NCI-H2107 treated with DMSO at 0.1 percent for 48 hours (cell line): ENCODE measurements around the gene CRIM1.

Source experiments
- DNase-seq: peaks from one replicate; lab custom pipeline; 2025; ENCODE audit not compliant: unreplicated experiment; lab: John Stamatoyannopoulos, UW

CRIM1 gene

GRCh38 chr2:36544638-36545338 is 189.2 kb downstream of the CRIM1 start:
- no peak for DNase-seq

DNA sequence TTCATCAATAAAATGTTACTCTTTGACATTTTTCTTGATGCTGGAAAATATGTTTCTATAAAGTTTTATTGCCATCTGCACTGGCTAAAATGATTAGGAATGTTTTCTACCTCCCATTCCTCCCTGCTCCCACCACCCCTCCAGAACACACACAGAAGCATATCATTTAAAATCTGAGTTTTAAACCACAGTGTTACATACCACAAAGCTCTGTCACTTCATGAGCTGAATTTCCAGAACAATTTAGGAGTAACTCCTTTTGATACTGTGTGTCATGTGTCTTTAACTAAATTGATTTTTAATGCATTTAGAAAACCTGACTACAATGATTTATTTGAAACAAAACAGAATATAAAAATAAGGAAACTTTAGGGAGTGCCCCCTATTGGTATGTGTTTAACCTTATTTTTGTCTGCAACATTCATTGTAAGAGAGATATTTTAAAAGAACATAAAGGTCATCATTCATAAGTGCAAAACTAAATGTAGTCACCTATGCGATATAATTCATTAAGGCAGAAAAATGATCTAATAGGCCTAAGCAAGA is 190.4 kb downstream of the CRIM1 start:
- DNase-seq: no peak

GRCh38 chr2:36547906-36548305 is 192.3 kb downstream of the CRIM1 start:
- no peak for DNase-seq

- no peak for DNase-seq
These were observed 193.6 kb downstream of the CRIM1 start for GRCh38 chr2:36549165-36549574.

DNA sequence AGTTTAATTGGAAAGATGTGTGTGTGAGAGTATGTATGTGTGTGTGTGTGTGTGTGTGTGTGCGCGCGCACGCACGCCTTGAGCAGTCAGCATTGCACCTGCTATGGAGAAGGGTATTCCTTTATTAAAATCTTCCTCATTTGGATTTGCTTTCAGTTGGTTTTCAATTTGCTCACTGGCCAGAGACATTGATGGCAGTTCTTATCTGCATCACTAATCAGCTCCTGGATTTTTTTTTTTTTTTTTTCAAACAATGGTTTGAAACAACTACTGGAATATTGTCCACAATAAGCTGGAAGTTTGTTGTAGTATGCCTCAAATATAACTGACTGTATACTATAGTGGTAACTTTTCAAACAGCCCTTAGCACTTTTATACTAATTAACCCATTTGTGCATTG is 194.4 kb downstream of the CRIM1 start:
- DNase-seq: no peak

GRCh38 chr2:36553683-36554082 is 198.1 kb downstream of the CRIM1 start:
- no peak for DNase-seq

- DNase-seq: no peak
These were observed 199.0 kb downstream of the CRIM1 start for GRCh38 chr2:36554531-36554930.

DNA sequence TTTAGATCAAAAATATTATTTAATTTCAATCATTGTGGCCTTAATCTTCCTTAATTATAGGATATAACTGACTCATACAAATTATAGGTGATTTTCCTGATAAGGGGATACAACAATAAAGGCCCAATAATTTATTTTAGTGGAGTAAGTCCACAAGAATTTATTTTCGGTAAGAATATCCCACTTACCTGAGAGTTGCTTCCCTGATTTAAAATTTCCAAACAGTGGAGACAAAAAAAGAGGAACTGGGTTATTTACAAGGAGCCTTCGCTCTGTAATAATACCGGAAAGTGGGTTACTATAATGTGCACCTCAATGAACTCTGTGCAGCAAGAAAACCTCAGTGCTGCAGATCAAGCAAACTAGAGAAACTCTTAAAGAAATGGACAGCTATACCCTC is 200.2 kb downstream of the CRIM1 start:
- no peak for DNase-seq

DNA sequence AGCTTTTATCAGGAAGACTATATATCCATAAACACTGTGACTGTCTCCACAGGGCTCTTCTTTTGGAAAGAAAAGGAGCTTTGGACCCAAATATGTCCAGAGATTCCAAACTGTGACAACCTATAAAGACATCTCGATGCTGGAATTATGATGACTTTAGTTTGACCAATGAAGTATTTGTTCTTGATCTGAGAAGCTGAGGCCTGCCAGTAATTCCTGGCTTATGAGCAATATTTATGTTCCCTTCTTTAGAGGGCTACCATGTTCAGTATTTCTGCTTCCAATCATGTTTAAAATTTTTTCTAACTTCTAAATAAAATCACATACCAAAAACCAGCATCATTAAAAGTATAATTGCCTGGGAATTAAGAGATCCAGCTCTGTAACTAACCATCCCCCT is 201.3 kb downstream of the CRIM1 start:
- DNase-seq: no peak

GRCh38 chr2:36559221-36559942 is 203.8 kb downstream of the CRIM1 start:
- DNase-seq: no peak

DNA sequence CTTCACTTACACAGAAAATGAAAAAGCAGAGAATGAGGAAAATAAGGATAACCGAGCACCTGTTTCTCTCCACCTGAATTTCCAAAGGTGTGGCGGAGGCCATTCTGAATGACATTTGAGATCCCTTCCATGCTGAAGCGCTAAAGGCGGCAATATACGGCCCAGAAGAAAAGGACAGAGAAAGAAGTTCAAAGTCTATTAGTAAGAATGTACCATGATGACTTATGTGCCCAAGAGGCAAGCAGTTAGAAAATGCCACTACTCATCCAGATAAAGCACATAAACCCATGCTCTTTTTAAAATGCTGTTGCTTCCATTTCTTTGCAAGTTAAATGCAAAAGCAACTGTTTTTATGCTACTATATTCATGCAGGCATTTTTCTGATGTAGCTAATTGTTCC is 205.1 kb downstream of the CRIM1 start:
- DNase-seq: no peak

- no peak for DNase-seq
These were observed 205.8 kb downstream of the CRIM1 start for GRCh38 chr2:36561237-36561944.

- DNase-seq: no peak
These were observed 206.7 kb downstream of the CRIM1 start for GRCh38 chr2:36562240-36562639.

DNA sequence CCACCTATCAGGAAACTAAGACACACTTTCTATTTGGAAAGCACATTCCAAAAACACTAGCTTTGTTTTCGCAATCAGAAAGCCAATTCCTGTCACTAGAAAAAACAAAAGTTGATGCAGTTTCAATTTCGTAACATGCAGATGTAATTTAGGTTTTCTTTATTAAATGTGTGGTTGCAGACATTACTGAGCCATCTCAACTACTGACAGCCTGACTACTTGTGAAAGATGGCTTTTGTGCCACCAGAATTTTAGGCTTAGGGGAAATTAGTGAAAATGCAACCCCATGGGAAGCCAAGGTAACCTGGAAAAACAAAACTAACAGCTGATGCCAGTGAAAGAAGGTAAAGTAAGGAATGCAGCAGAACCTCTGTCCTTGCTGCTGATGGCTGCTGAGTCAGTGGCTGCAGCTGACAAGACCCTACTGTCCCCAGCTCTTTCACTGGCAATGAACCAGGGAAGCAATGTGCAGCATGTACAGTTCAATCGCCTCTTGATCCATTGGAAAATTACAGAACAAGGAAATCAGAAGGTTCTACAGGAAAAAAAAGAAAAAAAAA is 207.5 kb downstream of the CRIM1 start:
- DNase-seq: no peak

- DNase-seq: no peak
These were observed 208.9 kb downstream of the CRIM1 start for GRCh38 chr2:36564377-36564930.

DNA sequence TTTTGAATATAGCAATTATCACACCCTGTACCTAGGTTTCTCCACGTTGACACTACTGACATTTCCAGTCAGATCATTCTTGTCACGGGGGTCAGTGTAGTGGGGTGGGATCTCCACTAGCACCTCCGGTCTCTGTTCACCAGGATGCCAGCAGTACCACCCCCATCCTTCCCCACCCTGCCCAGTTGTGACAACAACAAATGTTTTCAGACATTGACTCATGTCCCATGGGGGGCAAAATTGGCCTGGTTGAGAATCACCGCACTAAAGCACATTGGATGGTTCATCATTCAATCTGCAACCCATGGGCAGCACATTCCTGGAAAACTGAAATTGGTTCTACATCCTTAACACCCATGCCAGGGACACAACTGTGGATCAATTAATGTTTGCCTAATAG is 210.1 kb downstream of the CRIM1 start:
- no peak for DNase-seq

GRCh38 chr2:36566887-36567286 is 211.3 kb downstream of the CRIM1 start:
- DNase-seq: no peak

DNA sequence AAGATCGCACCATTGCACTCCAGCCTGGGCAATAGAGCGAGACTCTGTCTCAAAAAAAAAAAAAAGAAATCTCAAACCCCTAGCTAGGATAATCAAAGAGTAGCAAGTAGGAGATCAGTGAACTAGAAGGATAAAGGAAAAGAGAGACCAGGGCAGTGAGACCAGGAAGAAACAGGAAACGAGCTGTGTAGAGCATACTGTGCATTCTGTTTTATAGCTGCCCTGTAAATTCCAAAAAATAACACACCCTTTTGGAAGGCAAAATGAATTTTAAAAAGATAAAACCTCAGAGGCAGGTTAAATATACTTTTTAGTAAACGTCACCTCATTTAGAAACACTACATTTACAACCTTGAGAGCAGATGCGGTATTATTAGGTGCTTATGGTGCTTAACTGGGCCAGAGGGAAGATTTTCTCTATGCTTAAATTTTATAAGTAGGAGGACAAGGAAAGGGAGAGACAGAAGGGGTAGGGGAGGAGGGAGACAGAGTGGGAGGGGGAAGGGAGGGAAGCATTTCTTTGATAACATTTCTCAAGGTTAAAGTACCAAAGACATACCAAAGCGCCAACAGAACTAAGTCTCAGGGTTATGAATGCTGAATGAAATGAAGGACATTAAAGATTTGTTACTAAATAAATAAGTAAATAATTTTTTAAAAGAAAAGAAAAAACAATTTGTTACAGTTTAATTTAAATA is 212.3 kb downstream of the CRIM1 start:
- no peak for DNase-seq

DNA sequence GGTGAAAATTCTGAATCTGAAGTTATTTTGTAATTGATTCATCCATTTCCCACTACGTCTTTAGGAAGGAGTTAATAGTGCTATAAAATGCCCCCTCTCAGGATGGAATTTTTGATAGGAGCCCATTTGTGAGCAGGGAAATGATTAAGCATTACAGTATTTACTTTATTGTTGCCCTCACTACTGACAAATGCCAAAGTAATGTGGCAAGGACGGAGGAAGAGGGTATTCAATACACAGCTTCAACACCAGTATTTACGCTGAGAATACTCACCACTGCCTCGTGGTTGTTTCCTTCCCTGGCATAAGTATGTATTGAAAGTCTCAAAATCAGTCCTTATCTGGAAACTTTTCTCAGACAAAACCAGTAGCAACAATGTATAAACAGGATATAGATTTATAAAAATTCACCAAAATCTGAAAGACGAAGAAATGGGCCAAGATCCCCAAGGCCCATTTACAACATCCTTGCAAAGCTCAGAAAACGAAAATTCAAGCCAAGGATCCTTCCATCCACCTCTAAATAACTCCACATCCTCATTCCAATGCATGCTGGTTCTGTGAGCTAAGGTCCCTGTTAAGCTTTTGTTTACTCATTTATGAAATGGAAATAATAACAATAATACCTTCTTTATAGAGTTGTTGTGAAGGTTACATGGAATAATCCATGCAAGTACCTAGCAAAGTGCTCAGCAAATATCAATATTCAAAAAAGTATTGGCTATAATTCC is 213.1 kb downstream of the CRIM1 start:
- DNase-seq: no peak

DNA sequence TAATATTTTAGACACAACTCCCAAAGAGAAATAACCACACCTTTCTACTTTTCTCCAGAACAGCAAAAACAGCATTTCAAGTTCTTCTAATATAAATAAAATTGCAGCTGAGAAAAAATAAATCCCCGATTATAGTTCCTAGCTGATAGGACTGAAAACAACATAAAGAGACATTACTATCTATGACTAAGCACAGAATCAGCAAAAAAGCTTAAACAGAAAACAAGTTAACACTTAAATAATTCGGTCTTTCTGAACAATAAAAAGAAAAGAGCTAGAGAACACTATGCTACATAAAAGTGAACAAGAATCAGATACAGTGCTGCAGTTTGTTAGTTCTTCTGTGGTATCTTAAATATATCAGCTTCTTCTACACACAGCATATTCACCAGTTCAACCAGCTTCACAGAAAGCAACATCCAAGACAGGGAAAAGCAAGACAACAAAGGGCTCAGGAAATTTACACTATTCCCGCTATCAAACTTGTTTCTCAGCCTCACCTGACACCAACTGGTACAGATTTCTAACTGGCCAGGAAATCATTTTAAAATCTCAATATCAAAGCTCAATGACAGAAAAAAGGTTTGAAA is 213.8 kb downstream of the CRIM1 start:
- DNase-seq: no peak
